K562 (cell line): Measurements from ENCODE around the gene MPRIP. TPM values are rescaled to one million over a fixed set of nuclear protein-coding genes. Genes with fewer than 3 reads are reported as not detected.

ENCODE experiments used
- BACH1 ChIP-seq: fragments of 200-800 bp; sonication (Bioruptor generic); IDR thresholded peaks from 2 replicates; pipeline ENCODE4 v1.6.1; 2016; ENCODE audit warnings: missing genetic modification characterization, missing compliant biosample characterization
- CBX5 ChIP-seq: IDR thresholded peaks from 2 replicates; pipeline ENCODE4 v1.6.1; 2014; ENCODE audit warnings: low read depth, borderline replicate concordance
- CEBPZ ChIP-seq: fragments of 150-350 bp; IDR thresholded peaks from 2 replicates; pipeline ENCODE4 v1.6.1; 2014; ENCODE audit warnings: low read depth, mild to moderate bottlenecking, low read length, borderline replicate concordance
- DDX20 ChIP-seq: fragments of 450-650 bp; IDR thresholded peaks from 2 replicates; pipeline ENCODE4 v1.6.1; 2016; ENCODE audit warnings: missing genetic modification characterization, low read depth, mild to moderate bottlenecking, missing compliant biosample characterization, moderate library complexity
- EHMT2 ChIP-seq: fragments of 450-650 bp; IDR thresholded peaks from 2 replicates; pipeline ENCODE4 v1.6.1; 2018; ENCODE audit warnings: antibody characterized with exemption
- KDM4B ChIP-seq, 2 experiments: fragments of 450-650 bp in 1 of 2; sonication (generic) in 1 of 2; IDR thresholded peaks; 2 replicates each; pipeline ENCODE4 v1.6.1; 2016 to 2017; ENCODE audit warnings: borderline replicate concordance in 2 of 2, antibody characterized with exemption in 1 of 2, low read depth in 1 of 2, mild to moderate bottlenecking in 1 of 2
- PHTF2 ChIP-seq: fragments of 250-450 bp; sonication (Bioruptor Pico); IDR thresholded peaks from 2 replicates; pipeline ENCODE4 v1.5.0; 2021; ENCODE audit warnings: mild to moderate bottlenecking
- RBM34 ChIP-seq: fragments of 200-400 bp; formaldehyde crosslinking; IDR thresholded peaks from 2 replicates; pipeline ENCODE4 v1.6.1; 2018; ENCODE audit warnings: low read length, borderline replicate concordance; ENCODE audit not compliant: insufficient read depth
- SREBF1 ChIP-seq: fragments of 150-350 bp; IDR thresholded peaks from 2 replicates; pipeline ENCODE4 v1.6.1; 2014; ENCODE audit warnings: antibody characterized with exemption, low read depth, low read length, borderline replicate concordance
- ZBTB43 ChIP-seq: sonication (generic); formaldehyde crosslinking; IDR thresholded peaks from 2 replicates; pipeline ENCODE4 v1.8.0; 2023; ENCODE audit warnings: mild to moderate bottlenecking, missing genetic modification reagents
- ZC3H4 ChIP-seq: sonication (generic); formaldehyde crosslinking; IDR thresholded peaks from 2 replicates; pipeline ENCODE4 v1.9.0; 2021; ENCODE audit warnings: missing genetic modification reagents, borderline replicate concordance
- ZNF280B ChIP-seq: fragments of 250-450 bp; sonication (Bioruptor Pico); IDR thresholded peaks from 2 replicates; pipeline ENCODE4 v1.5.1; 2021; ENCODE audit warnings: mild to moderate bottlenecking
- ZNF354B ChIP-seq: fragments of 250-450 bp; sonication (Bioruptor Pico); IDR thresholded peaks from 2 replicates; pipeline ENCODE4 v1.4.0; 2020
- ZNF764 ChIP-seq: fragments of 250-450 bp; sonication (Bioruptor Pico); IDR thresholded peaks from 2 replicates; pipeline ENCODE4 v1.4.0; 2020; ENCODE audit warnings: low read depth, mild to moderate bottlenecking, moderate library complexity
- ZSCAN32 ChIP-seq: fragments of 450-650 bp; formaldehyde crosslinking; IDR thresholded peaks from 2 replicates; pipeline ENCODE4 v1.4.0; 2020; ENCODE audit warnings: mild to moderate bottlenecking, moderate library complexity
- polyA plus RNA-seq, 8 experiments: library from polyadenylated mRNA; depleted of rRNA in 4 of 8; stranded (reverse) in 5 of 8; unstranded in 3 of 8; fragments of >200 nt; fragmentation: Nextera tagmentation in 2 of 8; fragmentation: Illumina TruSeq in 1 of 8; extraction: Ambion mirVana in 2 of 8; extraction: Trizol in 1 of 8; gene quantifications; 2 replicates each; pipeline versions ENCODE4 v1.2.1 to v1.2.3, GENCODE V29; 2011 to 2014; ENCODE audit warnings: inconsistent platforms in 1 of 8, missing spikeins in 1 of 8
- total RNA-seq, 7 experiments: library from RNA; depleted of rRNA in 6 of 7; stranded (reverse); fragments of >200 nt in 6 of 7; fragmentation: Illumina TruSeq in 2 of 7; extraction: Trizol in 2 of 7; gene quantifications; 2 replicates each; pipeline versions ENCODE4 v1.2.1 to v1.2.3, GENCODE V29; 2011 to 2021; ENCODE audit warnings: low replicate concordance in 1 of 7
- TF ChIP-seq, protein P1 (sequence below): fragments of 250-450 bp; sonication (Bioruptor Pico); IDR thresholded peaks from 2 replicates; pipeline ENCODE4 v1.5.0; 2022; ENCODE audit warnings: mild to moderate bottlenecking

Gene MPRIP
- total and polyA plus RNA-seq, 9 of the 15 experiments (the other 6 are each of a cell fraction or from before 2014, with no cell fraction given) = 10.0 to 72.6 (median 30.1) TPM

- no peak for TF ChIP-seq ZC3H4
- TF ChIP-seq KDM4B (IDR thresholded peaks at IDR 0.05; ENCODE audit: borderline replicate concordance in 2 of 2, low read depth in 1 of 2) = no peak
- TF ChIP-seq ZNF764 (CRISPR knock-in tag) = no peak
- no peak for TF ChIP-seq EHMT2
- no peak for TF ChIP-seq SREBF1
- TF ChIP-seq ZNF354B = no peak
- no peak for TF ChIP-seq ZNF280B (CRISPR knock-in tag)
- no peak for TF ChIP-seq DDX20 (tag)
- TF ChIP-seq RBM34 = no peak
- TF ChIP-seq, protein P1, sequence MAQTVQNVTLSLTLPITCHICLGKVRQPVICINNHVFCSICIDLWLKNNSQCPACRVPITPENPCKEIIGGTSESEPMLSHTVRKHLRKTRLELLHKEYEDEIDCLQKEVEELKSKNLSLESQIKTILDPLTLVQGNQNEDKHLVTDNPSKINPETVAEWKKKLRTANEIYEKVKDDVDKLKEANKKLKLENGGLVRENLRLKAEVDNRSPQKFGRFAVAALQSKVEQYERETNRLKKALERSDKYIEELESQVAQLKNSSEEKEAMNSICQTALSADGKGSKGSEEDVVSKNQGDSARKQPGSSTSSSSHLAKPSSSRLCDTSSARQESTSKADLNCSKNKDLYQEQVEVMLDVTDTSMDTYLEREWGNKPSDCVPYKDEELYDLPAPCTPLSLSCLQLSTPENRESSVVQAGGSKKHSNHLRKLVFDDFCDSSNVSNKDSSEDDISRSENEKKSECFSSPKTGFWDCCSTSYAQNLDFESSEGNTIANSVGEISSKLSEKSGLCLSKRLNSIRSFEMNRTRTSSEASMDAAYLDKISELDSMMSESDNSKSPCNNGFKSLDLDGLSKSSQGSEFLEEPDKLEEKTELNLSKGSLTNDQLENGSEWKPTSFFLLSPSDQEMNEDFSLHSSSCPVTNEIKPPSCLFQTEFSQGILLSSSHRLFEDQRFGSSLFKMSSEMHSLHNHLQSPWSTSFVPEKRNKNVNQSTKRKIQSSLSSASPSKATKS = no peak
- TF ChIP-seq CBX5 = no peak
- TF ChIP-seq ZSCAN32 = no peak
- TF ChIP-seq PHTF2 (CRISPR knock-in tag) = no peak
- TF ChIP-seq CEBPZ = no peak
- TF ChIP-seq ZBTB43 (CRISPR knock-in tag) = no peak
- TF ChIP-seq BACH1 (tag) = no peak
Observed at GRCh38 chr17:17028059-17028877, 14.0 kb upstream of the MPRIP start (continued).
